Dendritic cell treated with granulocyte-macrophage colony-stimulating factor and Interleukin-4, amounts not matched to agents 40 ng/mL and 50 ng/mL, for 4 days (primary cell): ENCODE data around the gene CHURC1.

ENCODE experiments used
- H3K27ac Mint-ChIP-seq: one replicate; pipeline ENCODE4 v1.8.0; 2022; ENCODE audit warnings: mild to moderate bottlenecking, mixed read lengths
- H3K27me3 Mint-ChIP-seq: one replicate; pipeline ENCODE4 v1.8.0; 2022; ENCODE audit warnings: mild to moderate bottlenecking, mixed read lengths
- H3K36me3 Mint-ChIP-seq: one replicate; pipeline ENCODE4 v1.8.0; 2022; ENCODE audit warnings: low read depth, mixed read lengths
- H3K4me1 Mint-ChIP-seq: one replicate; pipeline ENCODE4 v1.8.0; 2022; ENCODE audit warnings: low read depth, mixed read lengths
- H3K4me3 Mint-ChIP-seq: one replicate; pipeline ENCODE4 v1.8.0; 2022; ENCODE audit warnings: mild to moderate bottlenecking, moderate library complexity, mixed read lengths
- H3K9me3 Mint-ChIP-seq: one replicate; pipeline ENCODE4 v1.8.0; 2022; ENCODE audit warnings: mixed read lengths
- intact Hi-C: fragments of 100-400 bp; cut with micrococcal nuclease; formaldehyde crosslinking; loops from one replicate; pipeline ENCODE4 v1.15.0; 2022

Gene CHURC1

DNA sequence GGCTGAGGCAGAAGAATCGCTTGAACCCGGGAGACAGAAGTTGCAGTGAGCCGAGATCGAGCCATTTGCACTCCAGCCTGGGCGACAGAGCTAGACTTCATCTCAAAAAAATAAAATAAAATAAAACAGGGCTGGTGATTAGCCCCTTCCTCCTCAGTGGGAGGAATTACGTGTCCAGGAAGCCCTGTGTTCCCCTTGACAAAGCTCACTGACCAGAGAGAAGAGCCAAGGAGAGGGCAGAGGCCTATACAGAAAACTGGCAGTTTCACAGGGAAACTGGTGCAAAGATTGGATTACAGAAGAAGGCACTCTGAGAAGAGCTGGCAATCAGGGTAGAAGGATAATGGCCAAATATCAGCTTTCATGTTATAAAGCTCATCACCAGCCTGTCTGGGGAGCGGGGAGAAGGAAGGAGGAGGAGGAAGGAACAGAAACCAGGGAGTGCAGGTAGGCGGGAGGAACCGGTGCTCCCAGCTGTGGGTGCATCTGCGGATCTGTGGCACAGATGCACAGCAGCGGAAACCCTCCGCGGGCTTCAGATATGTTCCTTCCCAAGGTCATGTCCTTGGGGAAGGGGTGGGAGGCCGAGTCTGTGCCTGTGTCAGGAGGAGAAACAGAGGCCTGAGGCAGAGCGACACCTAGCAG is 51.2 kb downstream of the CHURC1 start:
- peaks cover 7% of the 10 kb centered on the region for H3K4me1 Mint-ChIP-seq
- no peaks in the 10 kb centered on the region for H3K9me3 Mint-ChIP-seq
- peak overlapping the region; percentile 72 for H3K27ac Mint-ChIP-seq
- H3K36me3 Mint-ChIP-seq: no peaks in the 10 kb centered on the region
- peaks cover 15% of the 10 kb centered on the region for H3K27me3 Mint-ChIP-seq
- intact Hi-C loops: no loop called here
- no peak overlapping the region for H3K4me3 Mint-ChIP-seq

DNA sequence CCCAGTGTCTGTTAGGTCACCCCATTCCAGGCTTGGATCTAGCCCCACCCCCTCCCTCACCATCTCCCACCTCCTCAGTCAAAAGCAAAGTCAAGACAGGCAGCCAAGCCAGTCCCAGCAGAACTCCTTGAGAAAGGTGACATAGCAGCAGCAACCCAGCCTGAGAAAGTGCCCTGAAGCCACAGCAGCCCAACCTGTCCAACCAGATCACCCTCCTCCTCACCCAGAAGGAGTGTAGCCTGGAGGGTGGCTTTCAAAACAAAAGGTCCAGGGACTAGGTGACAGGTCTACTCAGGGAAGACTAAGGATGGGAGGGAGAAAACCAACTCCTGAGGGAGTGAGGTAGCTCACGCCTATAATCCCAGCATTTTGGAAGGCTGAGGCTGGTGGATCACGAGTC is 52.7 kb downstream of the CHURC1 start:
- Mint-ChIP-seq H3K27ac (no peak overlapping the region), H3K36me3 (no peaks in the 10 kb centered on the region), H3K27me3 (peaks cover 25% of the 10 kb centered on the region), H3K9me3 (no peaks in the 10 kb centered on the region), H3K4me1 (peaks cover 14% of the 10 kb centered on the region), H3K4me3 (no peak overlapping the region)
- intact Hi-C loops: no loop called here

DNA sequence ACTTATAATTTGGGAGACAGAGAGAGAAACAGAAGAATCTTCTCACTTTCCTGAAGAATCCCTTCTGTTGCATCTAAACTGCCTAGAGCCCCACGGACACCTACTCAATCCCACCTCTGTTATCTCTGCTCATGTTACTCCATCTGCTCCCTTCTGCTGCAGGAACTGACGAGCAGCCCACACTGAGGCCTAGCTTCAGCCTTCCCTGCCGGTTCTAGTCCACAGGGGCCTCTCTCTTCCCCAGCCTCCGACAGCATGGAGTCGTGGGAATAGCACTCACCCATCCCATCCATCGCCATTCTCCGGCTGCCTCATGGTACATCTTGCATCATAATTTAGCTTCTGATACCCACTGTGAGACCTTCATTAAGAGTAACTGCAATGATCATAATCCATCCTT is 53.9 kb downstream of the CHURC1 start:
- Mint-ChIP-seq H3K4me1 (peaks cover 14% of the 10 kb centered on the region), H3K9me3 (no peaks in the 10 kb centered on the region), H3K27ac (no peak overlapping the region), H3K36me3 (no peaks in the 10 kb centered on the region), H3K27me3 (peaks cover 34% of the 10 kb centered on the region), H3K4me3 (no peak overlapping the region)
- intact Hi-C loops: no loop called here

DNA sequence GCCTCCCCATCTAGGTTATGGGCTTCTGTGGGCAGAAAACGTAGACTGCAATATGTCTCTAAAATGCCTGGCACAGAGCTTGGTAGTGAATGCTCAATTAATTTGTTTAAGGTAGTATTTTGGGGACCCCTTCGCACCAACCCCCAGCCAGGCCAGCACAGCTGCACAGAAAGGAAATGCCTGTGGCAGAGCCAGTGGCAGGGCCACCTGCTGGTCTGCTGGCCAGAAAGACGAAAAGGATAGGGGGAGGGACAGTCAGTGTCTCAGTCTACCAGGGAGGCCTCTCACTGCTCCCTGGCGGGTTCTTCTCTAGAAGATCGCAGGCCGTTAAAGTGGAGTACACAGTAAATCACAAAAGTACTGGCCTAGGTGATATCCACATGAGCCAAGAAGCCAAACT is 54.4 kb downstream of the CHURC1 start:
- H3K9me3 Mint-ChIP-seq: no peaks in the 10 kb centered on the region
- peaks cover 37% of the 10 kb centered on the region for H3K27me3 Mint-ChIP-seq
- peaks cover 14% of the 10 kb centered on the region for H3K4me1 Mint-ChIP-seq
- H3K27ac Mint-ChIP-seq: no peak overlapping the region
- H3K4me3 Mint-ChIP-seq: no peak overlapping the region
- intact Hi-C loops: no loop called here
- H3K36me3 Mint-ChIP-seq: no peaks in the 10 kb centered on the region

DNA sequence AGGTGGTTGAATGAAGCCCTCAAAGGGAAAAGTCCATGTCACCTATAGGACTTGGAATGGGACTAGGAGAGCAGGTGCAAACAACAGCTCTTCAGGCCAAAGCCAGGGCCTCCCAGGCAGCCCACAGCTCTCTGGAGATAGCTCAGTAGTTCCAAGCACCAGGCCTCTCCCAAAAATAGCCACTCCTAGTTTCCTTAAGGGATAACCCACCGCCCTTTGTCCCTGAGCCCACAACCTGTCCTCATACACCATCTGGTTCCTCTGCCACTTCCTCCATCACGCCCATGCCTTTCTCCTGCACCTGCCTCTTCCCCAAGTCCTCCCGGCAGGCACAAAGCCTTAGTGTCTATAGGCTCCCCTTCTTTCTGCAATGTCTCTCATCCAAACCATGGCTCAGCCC is 55.8 kb downstream of the CHURC1 start:
- no peak overlapping the region for H3K4me3 Mint-ChIP-seq
- H3K27me3 Mint-ChIP-seq: peaks cover 42% of the 10 kb centered on the region
- H3K4me1 Mint-ChIP-seq: peaks cover 14% of the 10 kb centered on the region
- H3K36me3 Mint-ChIP-seq: no peaks in the 10 kb centered on the region
- H3K9me3 Mint-ChIP-seq: no peaks in the 10 kb centered on the region
- intact Hi-C loops: no loop called here
- no peak overlapping the region for H3K27ac Mint-ChIP-seq

DNA sequence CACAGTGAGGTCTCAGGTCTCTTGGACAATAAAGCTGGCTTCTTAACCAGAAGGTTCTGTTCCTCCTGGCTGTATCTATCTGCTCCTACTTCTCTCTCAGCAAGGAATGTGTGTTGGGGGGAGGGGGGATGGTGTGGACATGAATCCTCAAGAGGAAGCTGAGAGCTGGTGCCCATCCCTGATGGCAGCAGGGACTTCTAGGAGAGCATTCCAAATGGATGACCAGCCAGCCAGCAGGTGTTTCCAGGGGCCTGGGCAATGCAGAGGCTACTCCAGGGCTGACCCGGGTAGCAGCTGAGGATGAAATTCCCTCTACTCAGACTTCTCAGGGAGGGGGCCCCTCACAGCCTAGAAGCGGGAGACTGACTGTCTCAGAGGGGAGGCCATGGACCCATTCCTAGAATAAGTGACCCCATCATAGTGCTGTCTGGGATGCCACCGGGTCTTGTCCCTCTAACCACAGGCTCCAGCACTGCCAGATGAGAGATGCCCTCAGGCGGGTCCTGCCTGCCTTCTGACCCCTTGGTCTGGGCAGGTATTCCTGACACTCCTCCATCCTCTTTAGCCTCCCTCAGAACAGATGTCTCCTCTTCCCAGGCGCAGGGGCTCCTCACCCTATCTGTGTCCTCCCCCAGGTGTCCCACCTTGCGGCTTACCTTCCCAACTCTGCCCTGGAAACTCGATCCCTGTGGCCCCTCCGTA is 56.7 kb downstream of the CHURC1 start:
- no peaks in the 10 kb centered on the region for H3K9me3 Mint-ChIP-seq
- intact Hi-C loops: no loop called here
- H3K27ac Mint-ChIP-seq: no peak overlapping the region
- peak overlapping the region; percentile 50 for H3K4me3 Mint-ChIP-seq
- H3K36me3 Mint-ChIP-seq: no peaks in the 10 kb centered on the region
- H3K27me3 Mint-ChIP-seq: peaks cover 47% of the 10 kb centered on the region
- H3K4me1 Mint-ChIP-seq: peaks cover 7% of the 10 kb centered on the region

DNA sequence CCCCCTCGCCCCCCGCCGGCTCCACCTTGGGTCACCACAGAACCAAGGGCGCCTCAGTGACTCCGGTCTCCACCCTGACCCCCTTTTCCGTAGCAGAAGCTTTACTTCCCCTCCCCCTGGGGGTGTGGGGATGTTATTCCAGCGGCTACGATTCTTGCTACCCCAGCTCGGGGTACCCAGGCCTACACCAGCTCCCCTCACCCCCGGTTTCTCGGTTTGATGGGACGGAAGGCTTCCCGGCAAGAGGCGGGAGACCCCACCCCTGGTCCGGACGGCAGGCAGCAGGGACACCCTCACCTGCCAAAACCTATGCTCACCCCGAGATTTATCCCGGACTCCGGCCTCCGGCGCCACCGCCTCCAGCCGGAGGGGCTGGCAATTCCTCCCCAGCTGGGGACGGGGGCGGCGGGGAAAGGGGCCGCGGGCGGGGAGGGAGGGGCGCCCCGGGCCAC is 57.3 kb downstream of the CHURC1 start:
- H3K4me3 Mint-ChIP-seq: peak overlapping the region; percentile 50
- intact Hi-C loops: no loop called here
- peaks cover 7% of the 10 kb centered on the region for H3K4me1 Mint-ChIP-seq
- peaks cover 51% of the 10 kb centered on the region for H3K27me3 Mint-ChIP-seq
- no peaks in the 10 kb centered on the region for H3K9me3 Mint-ChIP-seq
- no peaks in the 10 kb centered on the region for H3K36me3 Mint-ChIP-seq
- no peak overlapping the region for H3K27ac Mint-ChIP-seq

DNA sequence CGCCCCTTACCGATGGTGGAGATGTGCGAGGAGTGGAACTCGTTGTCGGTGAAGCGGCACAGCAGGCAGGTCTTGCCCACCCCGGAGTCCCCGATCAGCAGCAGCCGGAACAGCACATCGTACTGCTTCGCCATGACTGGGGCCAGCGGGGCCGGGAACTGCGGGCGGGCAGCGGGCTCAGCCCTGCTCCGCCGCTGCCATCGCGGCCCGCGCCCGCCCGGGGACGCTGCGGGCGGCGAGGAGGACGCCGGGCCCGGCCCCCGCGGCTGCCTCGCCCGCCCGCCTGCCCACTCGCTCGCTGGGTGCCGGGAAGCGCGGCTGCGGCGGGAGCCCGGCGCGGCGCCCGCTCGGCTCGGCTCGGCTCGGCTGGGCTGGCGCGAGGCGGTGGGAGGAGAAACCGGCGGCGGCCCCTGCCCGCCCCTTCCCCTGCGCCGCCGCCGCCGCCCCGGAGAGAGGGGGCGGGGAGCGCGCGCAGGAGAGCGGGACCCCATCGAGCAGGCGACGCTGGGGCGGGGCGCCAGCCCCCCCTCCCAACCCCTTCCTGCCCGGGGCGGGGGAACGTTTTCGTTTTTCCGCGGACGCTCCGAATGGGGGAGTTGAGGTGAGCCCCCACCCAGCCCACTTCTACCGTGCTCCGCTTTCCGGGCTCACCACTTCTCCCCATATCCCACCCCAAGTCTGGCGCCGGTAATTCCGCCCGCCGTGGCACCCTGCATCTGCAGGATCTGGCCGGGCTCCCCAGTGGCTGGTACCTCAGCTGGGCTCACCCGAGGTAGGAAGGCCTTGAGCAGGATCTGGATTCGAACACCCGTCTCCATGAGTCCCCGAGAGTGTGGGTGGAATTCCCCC is 57.9 kb downstream of the CHURC1 start, which contains the start of gene RAB15:
RAB15 (minus strand) TSS at position 394 of the 849 bp plus-strand sequence; CDS start at position 134, 260 bp downstream.
- Mint-ChIP-seq H3K36me3 (no peaks in the 10 kb centered on the region), H3K9me3 (no peaks in the 10 kb centered on the region), H3K4me1 (peaks cover 7% of the 10 kb centered on the region), H3K27me3 (peaks cover 56% of the 10 kb centered on the region), H3K27ac (no peak within 1 kb of the TSS), H3K4me3 (peak within 1 kb of the TSS; percentile 83)
- intact Hi-C loops: no loop called here

DNA sequence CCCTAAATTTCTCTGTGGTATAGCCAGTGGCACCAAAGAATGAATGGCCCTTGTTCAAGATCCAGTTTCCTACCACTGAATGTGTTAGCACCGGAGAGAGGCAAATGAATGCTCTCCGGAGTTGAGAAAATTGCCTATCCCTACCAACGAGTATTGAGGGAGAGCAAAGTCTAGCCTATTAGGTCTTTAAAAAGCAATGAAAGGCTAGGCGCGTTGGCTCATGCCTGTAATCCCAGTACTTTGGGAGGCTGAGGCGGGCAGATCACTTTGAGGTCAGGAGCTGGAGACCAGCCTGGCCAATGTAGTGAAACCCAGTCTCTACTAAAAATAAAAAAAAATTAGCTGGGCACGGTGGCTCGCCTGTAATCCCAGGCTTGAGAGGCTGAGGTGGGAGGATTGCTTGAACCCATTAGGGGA is 58.8 kb downstream of the CHURC1 start:
- no peaks in the 10 kb centered on the region for H3K36me3 Mint-ChIP-seq
- intact Hi-C loops: no loop called here
- H3K9me3 Mint-ChIP-seq: no peaks in the 10 kb centered on the region
- H3K27ac Mint-ChIP-seq: no peak overlapping the region
- H3K4me3 Mint-ChIP-seq: peak overlapping the region; percentile 83
- peaks cover 62% of the 10 kb centered on the region for H3K27me3 Mint-ChIP-seq
- H3K4me1 Mint-ChIP-seq: peaks cover 7% of the 10 kb centered on the region

DNA sequence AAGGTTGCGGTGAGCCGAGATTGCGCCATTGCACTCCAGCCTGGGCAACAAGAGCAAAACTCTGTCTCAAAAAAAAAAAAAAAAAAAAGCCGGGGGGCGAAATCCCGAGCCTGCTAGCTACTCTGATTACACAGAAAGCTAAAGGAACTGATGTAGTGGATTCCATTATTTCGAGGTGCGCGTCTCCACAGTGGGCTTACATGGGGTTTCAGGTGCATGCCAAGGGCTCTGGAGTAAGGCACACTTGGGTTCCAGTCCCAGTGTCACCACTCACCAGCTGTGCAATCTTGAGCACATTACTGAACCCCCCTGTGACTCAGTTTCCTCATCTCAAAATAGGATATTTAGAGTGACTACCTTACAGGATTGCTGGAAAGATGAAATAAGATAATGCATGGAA is 59.6 kb downstream of the CHURC1 start:
- Mint-ChIP-seq H3K36me3 (no peaks in the 10 kb centered on the region), H3K27me3 (peaks cover 65% of the 10 kb centered on the region), H3K27ac (no peak overlapping the region), H3K4me3 (no peak overlapping the region), H3K4me1 (peaks cover 7% of the 10 kb centered on the region), H3K9me3 (no peaks in the 10 kb centered on the region)
- intact Hi-C loops: no loop called here

DNA sequence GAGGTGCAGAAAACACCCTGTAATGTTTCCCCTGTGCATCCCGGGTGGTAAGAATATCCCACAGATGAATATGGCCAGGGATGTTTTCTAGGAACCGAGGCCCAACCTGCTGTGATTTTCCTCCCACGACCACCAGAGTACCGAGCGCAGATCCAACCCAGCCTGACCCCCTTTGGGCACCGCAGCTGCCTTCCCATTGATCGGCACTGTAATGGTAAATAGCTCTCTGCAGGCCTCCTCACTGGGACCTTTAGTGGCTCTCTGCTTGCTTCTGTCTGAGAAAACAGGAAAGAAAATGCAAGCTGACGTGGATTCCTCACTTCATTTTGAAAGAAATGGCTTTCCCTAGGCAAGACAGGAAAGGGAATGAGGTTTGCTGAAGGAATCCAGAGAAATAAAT is 60.3 kb downstream of the CHURC1 start:
- Mint-ChIP-seq H3K4me3 (no peak overlapping the region), H3K36me3 (no peaks in the 10 kb centered on the region), H3K27ac (no peak overlapping the region), H3K4me1 (peaks cover 7% of the 10 kb centered on the region), H3K9me3 (no peaks in the 10 kb centered on the region), H3K27me3 (peaks cover 66% of the 10 kb centered on the region)
- intact Hi-C loops: no loop called here

DNA sequence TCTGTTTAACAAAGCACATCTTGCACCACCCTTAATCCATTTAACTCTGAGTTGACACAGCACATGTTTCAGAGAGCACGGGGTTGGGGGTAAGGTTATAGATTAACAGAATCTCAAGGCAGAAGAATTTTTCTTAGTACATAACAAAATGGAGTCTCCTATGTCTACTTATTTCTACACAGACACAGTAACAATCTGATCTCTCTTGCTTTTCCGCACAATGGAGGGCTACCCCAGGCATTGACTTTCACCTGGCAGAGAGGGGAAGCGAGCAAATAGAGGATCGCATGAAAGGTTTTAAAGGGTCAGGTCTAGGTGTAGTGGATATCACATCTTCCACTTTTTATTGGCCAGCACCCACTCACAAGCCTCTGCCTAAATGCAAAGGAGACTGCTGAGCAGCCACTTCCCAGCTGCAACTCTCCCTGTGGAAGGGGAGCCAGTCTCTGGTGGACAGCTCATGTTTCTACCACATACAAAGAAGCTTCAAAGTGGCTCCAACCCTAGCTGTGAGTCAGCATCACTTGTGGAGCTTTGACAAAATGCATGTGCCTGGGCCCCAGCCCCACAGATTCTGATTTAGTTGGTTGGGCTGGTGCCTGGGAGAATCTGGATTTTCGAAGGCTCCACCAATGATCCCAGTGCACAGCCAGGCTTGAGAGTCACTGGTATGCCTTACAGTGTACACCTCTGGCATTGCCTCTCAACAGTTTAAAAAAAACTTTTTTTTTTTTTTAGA is 65.2 kb downstream of the CHURC1 start:
- no peaks in the 10 kb centered on the region for H3K36me3 Mint-ChIP-seq
- no peak overlapping the region for H3K27ac Mint-ChIP-seq
- intact Hi-C loops: no loop called here
- H3K9me3 Mint-ChIP-seq: no peaks in the 10 kb centered on the region
- H3K4me3 Mint-ChIP-seq: no peak overlapping the region
- peaks cover 46% of the 10 kb centered on the region for H3K27me3 Mint-ChIP-seq
- peaks cover 5% of the 10 kb centered on the region for H3K4me1 Mint-ChIP-seq

DNA sequence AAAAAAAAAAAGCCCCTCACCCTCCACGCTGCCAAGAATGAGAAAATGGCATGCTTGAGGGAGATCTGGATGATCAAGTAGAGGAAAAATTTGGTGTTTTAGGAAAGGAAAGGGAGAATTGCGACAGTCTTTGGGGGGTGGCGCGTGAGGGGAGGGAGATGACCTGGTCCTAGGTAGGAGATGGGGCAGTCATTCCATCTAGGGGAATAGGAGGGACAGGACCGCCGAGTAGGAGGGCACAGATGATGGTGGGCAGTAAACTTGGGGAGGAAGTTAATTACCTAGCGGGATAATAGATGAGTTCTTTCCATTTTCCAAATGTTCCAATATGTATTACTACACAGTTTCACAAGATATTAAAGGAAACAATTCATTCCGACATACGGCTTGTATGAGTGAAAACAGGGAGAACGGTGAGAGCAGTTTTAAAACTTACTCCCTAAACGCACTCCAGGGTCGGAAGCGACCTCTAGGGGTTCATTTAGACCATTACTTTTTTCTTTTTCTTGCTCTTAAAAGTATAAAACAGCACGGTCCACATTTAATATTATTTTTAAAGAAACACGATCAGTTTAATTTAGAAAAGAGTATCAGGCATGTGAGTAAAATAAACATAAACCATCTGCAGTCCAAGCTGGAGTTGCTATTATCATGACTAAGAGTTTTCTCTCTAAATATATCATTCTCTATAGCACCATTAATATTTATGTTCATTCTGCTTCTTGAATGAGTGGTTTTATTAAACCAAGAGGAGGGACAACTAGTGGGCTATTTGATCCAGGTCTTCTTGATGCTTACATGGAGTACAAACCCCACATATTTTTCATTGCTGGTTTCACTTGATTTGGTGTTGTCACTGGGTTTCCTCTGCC is 69.4 kb downstream of the CHURC1 start:
- peaks cover 8% of the 10 kb centered on the region for H3K36me3 Mint-ChIP-seq
- no peak overlapping the region for H3K4me3 Mint-ChIP-seq
- H3K9me3 Mint-ChIP-seq: no peaks in the 10 kb centered on the region
- peaks cover 19% of the 10 kb centered on the region for H3K27me3 Mint-ChIP-seq
- no peak overlapping the region for H3K27ac Mint-ChIP-seq
- intact Hi-C loops: loop anchor here (1.0 kb wide), 1 partner anchor 160 kb away; no protein-coding TSS in a partner anchor
- H3K4me1 Mint-ChIP-seq: peaks cover 12% of the 10 kb centered on the region
